ENCODE results near the gene TEP1.

GRCh38 chr14:20417250-20418186, 4.2 kb upstream of the TEP1 start:
- TF ChIP-seq CTCF (conservative IDR thresholded peaks at IDR 0.05) (no peak), ZFX (IDR thresholded peaks at IDR 0.05) (no peak)

All from C4-2B (cell line).